ENCODE results near the gene MGMT.
A peak's percentile ranks its signal among the peaks of the same experiment; 100 is the strongest.

MGMT gene

DNA sequence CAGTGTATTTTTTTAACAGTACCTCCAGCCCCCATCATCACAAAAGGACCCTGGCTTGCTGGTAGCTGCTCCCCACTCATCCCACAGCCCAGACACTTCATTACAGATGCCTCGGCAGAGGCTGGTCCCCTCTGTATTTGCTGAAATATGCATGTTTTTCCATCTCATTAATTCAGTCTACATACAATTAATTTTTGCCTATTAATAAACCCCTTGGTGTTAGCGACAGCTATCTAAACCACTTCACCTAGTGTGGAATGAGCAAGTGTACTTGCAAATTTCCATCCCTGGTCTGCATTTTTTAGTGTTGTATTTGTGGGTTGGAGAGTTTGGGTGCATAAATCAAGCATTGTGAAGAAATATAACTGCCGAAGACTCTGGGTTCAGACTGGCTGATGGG lies 216.9 kb downstream of the MGMT start:
- DNase-seq (ENCODE audit: low read depth) = no peak
- no peak overlapping the region for H3K4me3 ChIP-seq (ENCODE audit: low read length)
- TF ChIP-seq, protein P1, sequence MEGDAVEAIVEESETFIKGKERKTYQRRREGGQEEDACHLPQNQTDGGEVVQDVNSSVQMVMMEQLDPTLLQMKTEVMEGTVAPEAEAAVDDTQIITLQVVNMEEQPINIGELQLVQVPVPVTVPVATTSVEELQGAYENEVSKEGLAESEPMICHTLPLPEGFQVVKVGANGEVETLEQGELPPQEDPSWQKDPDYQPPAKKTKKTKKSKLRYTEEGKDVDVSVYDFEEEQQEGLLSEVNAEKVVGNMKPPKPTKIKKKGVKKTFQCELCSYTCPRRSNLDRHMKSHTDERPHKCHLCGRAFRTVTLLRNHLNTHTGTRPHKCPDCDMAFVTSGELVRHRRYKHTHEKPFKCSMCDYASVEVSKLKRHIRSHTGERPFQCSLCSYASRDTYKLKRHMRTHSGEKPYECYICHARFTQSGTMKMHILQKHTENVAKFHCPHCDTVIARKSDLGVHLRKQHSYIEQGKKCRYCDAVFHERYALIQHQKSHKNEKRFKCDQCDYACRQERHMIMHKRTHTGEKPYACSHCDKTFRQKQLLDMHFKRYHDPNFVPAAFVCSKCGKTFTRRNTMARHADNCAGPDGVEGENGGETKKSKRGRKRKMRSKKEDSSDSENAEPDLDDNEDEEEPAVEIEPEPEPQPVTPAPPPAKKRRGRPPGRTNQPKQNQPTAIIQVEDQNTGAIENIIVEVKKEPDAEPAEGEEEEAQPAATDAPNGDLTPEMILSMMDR (IDR thresholded peaks at IDR 0.05; ENCODE audit: insufficient read depth, low read depth, low read length, missing control alignments) = no peak

DNA sequence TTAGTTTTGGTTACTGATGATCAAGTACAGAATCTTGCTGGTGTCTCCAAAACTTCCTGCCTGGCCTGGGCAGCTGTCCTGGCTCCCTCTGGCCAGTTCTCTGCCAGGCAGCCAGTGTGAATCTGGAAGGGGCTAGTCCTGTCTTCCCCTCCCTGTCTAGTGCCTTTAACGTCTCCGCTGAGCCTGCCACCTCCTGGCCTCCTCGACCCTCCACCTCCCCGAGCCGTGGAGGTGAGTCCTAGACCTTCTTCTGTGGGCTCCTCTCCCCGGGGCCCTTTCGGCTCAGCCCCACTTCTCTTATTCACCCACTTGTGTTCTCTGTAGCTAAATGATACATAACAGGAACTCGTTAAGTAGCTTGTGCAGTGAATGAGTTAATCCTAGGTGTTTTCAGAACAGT lies 218.2 kb downstream of the MGMT start:
- TF ChIP-seq, protein P1 (IDR thresholded peaks at IDR 0.05; ENCODE audit: insufficient read depth, low read depth, low read length, missing control alignments) = no peak
- H3K4me3 ChIP-seq (ENCODE audit: low read length) = no peak overlapping the region
- no peak for DNase-seq (ENCODE audit: low read depth)

DNA sequence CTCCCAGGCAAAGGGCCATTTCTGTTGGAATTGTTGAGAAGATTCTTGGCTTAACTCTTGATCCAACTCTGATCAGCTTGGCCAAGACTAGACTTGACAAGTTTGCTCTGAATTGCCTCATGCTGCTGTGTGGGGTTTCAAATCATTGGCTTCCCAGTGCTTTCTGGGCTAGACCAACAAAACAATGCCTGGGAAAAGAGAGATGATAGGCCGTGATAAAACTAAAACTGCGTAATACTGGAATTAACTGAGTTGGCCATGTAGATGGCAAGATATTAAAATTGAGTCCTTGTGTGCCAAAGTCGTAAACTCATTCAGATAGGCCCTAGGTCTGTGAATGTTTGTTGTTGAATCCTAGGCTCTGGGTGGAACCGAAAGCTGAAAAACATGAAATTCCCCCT lies 222.6 kb downstream of the MGMT start:
- TF ChIP-seq, protein P1 (IDR thresholded peaks at IDR 0.05; ENCODE audit: insufficient read depth, low read depth, low read length, missing control alignments) = no peak
- no peak overlapping the region for H3K4me3 ChIP-seq (ENCODE audit: low read length)
- DNase-seq (ENCODE audit: low read depth) = no peak

DNA sequence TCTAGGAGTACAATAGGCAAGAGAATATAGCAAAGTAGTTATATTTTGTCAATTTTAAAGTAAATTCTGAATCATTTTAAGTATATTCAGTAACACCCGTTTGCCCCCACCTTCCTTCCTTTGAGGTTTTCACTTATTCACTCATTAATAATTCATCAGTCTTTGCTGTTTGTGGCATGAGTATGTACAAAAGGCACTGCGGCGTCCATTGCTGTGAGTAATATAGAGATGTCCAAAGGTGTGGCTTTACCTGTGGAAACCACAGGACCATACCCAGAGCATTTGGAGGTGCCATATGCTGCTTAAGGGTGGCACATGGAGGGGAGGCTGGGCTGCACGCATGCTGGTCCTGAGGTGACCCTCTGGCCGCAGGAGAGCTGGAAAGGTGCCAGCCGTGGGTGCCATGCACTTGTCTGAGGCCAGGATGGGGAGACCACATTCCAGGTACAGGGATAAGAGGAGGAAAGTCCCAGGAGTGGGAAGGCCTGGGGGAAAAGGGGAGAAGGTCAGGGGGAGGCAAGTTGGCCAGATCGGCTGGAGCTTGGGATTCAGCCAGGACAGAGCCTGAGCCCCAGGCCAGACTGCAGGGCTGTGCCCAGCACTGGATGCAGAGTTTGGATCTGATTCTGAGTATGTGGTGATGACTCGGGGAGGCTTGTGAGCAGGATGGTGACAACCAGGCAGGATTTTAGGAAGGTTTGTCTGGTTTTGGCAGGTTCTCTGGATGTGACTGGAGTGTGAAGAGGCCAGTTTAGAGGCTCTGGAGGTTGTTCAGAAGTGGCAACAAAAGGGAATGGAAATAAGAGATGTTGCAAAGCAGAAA lies 223.4 kb downstream of the MGMT start:
- peak; percentile 10 for DNase-seq (ENCODE audit: low read depth)
- TF ChIP-seq, protein P1 (IDR thresholded peaks at IDR 0.05; ENCODE audit: insufficient read depth, low read depth, low read length, missing control alignments) = no peak
- H3K4me3 ChIP-seq (ENCODE audit: low read length) = no peak overlapping the region

DNA sequence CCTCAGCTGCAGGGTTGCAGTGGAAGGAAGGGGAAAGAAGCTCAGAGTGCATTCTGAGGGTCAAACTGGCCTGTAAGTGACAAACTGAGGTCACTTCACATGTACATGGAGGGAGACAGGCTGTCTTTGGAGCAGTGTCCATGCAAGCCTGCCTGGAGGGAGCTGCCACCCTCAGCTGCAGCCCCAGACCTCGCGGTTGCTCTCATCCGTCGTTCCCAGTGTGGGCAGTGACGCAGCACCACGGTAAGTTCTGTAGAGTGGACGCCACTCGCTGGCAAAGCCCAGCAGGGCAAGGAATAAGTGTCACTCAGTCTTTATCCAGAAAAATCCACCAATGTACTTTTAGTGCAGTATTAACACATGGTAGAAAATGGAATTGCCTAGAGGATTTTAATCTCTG lies 225.7 kb downstream of the MGMT start:
- no peak overlapping the region for H3K4me3 ChIP-seq (ENCODE audit: low read length)
- TF ChIP-seq, protein P1 (IDR thresholded peaks at IDR 0.05; ENCODE audit: insufficient read depth, low read depth, low read length, missing control alignments) = no peak
- DNase-seq (ENCODE audit: low read depth) = no peak

DNA sequence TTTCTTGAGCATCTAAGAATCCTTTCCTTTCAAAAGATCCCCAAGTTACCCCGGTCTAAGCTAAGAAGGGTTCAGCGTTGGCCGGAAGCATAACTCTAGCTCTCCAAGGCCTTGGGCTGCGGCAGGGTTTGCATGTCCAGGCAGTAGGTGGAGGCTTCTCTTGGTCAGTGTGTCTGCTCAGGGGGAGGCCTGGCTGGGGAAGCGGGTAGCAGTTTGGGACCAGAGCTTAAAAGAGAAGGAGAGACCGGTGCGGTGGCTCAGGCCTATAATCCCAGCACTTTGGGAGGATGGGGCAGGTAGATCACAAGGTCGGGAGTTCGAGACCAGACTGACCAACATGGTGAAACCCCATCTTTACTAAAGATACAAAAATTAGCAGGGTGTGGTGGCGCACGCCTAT lies 226.3 kb downstream of the MGMT start:
- no peak overlapping the region for H3K4me3 ChIP-seq (ENCODE audit: low read length)
- TF ChIP-seq, protein P1 (IDR thresholded peaks at IDR 0.05; ENCODE audit: insufficient read depth, low read depth, low read length, missing control alignments) = no peak
- no peak for DNase-seq (ENCODE audit: low read depth)

DNA sequence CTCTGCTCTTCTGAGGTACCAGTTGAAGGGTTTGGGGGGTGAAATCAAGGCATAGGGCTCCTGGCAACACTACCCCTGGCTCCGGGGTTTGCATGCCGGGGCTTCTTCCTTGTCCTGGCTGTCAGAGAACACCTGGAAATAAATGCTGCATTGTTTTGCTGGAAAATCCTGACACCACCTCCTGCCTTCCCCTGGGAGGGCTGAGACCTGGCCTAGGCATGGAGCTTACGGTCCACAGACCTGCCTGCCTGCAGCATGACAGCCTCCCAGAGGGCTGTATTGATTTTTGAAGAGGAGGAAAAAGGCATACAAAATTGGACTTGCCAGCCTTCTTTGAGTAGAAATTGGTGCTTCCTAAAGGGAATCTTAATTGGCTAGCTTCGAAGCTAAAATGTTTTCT lies 227.1 kb downstream of the MGMT start:
- no peak for DNase-seq (ENCODE audit: low read depth)
- H3K4me3 ChIP-seq (ENCODE audit: low read length) = no peak overlapping the region
- TF ChIP-seq, protein P1 (IDR thresholded peaks at IDR 0.05; ENCODE audit: insufficient read depth, low read depth, low read length, missing control alignments) = no peak
